Duodenal mucosa (tissue), 2 donors: Measurements from ENCODE around the gene MRPL27.

ENCODE experiments used
- H3K27ac ChIP-seq: one replicate; pipeline ENCODE4 v1.7.0; 2013; ENCODE audit warnings: low read depth, low read length
- H3K27me3 ChIP-seq, 2 donors: one replicate each; pipeline ENCODE4 v1.7.0; 2013; ENCODE audit warnings: low read length in 2 of 2, control low read depth in 1 of 2; ENCODE audit not compliant: insufficient read depth in 2 of 2, control insufficient read depth in 1 of 2
- H3K36me3 ChIP-seq, 2 donors: one replicate each; pipeline ENCODE4 v1.7.0; 2013; ENCODE audit warnings: low read length in 2 of 2, control low read depth in 1 of 2; ENCODE audit not compliant: insufficient read depth in 2 of 2, control insufficient read depth in 1 of 2
- H3K4me1 ChIP-seq, 2 donors: one replicate each; pipeline ENCODE4 v1.7.0; 2013; ENCODE audit warnings: low read length in 2 of 2, control low read depth in 1 of 2; ENCODE audit not compliant: insufficient read depth in 2 of 2, control insufficient read depth in 1 of 2
- H3K4me3 ChIP-seq, 2 donors: one replicate each; pipeline ENCODE4 v1.7.0; 2013; ENCODE audit warnings: low read length in 2 of 2, low read depth in 1 of 2
- H3K9ac ChIP-seq, 2 donors: one replicate each; pipeline ENCODE4 v1.7.0; 2013; ENCODE audit warnings: low read length in 2 of 2, low read depth in 1 of 2
- H3K9me3 ChIP-seq, 2 donors: one replicate each; pipeline ENCODE4 v1.7.0; 2013; ENCODE audit warnings: low read length in 2 of 2, control low read depth in 1 of 2; ENCODE audit not compliant: control insufficient read depth in 1 of 2

Gene MRPL27

GRCh38 chr17:50354776-50355175 lies 18.2 kb downstream of the MRPL27 start:
- Histone ChIP-seq H3K36me3 (peaks cover 34 to 61% of the 10 kb centered on the region in 2 donors), H3K4me1 (no peaks in the 10 kb centered on the region), H3K27ac (no peak overlapping the region), H3K9ac (no peak overlapping the region), H3K27me3 (no peaks in the 10 kb centered on the region), H3K9me3 (no peaks in the 10 kb centered on the region), H3K4me3 (no peak overlapping the region)

- Histone ChIP-seq H3K36me3 (peaks cover 34 to 55% of the 10 kb centered on the region in 2 donors), H3K9me3 (no peaks in the 10 kb centered on the region), H3K4me3 (no peak overlapping the region), H3K4me1 (no peaks in the 10 kb centered on the region), H3K9ac (no peak overlapping the region), H3K27me3 (no peaks in the 10 kb centered on the region), H3K27ac (no peak overlapping the region)
Measured at GRCh38 chr17:50354198-50354597, 18.8 kb downstream of the MRPL27 start.

- Histone ChIP-seq H3K36me3 (peaks cover 34 to 50% of the 10 kb centered on the region in 2 donors), H3K27ac (no peak overlapping the region), H3K9ac (no peak overlapping the region), H3K9me3 (no peaks in the 10 kb centered on the region), H3K27me3 (no peaks in the 10 kb centered on the region), H3K4me1 (no peaks in the 10 kb centered on the region), H3K4me3 (no peak overlapping the region)
Measured at GRCh38 chr17:50353600-50354195, 19.3 kb downstream of the MRPL27 start.

GRCh38 chr17:50352693-50353599 lies 20.0 kb downstream of the MRPL27 start:
- Histone ChIP-seq H3K27ac (no peak overlapping the region), H3K4me3 (no peak overlapping the region), H3K4me1 (no peaks in the 10 kb centered on the region), H3K27me3 (no peaks in the 10 kb centered on the region), H3K36me3 (peaks cover 33 to 42% of the 10 kb centered on the region in 2 donors), H3K9ac (no peak overlapping the region), H3K9me3 (no peaks in the 10 kb centered on the region)

- H3K4me3 ChIP-seq: no peak overlapping the region
- H3K36me3 ChIP-seq: peaks cover 29 to 38% of the 10 kb centered on the region in 2 donors
- no peak overlapping the region for H3K9ac ChIP-seq
- no peak overlapping the region for H3K27ac ChIP-seq
- no peaks in the 10 kb centered on the region for H3K27me3 ChIP-seq
- peaks cover 6 to 8% of the 10 kb centered on the region in 2 donors for H3K4me1 ChIP-seq
- H3K9me3 ChIP-seq: no peaks in the 10 kb centered on the region
Measured at GRCh38 chr17:50352072-50352692, 20.8 kb downstream of the MRPL27 start.

- Histone ChIP-seq H3K9ac (no peak overlapping the region), H3K27ac (no peak overlapping the region), H3K36me3 (peaks cover 15 to 23% of the 10 kb centered on the region in 2 donors), H3K4me3 (no peak overlapping the region), H3K27me3 (no peaks in the 10 kb centered on the region), H3K4me1 (peaks cover 12 to 13% of the 10 kb centered on the region in 2 donors), H3K9me3 (no peaks in the 10 kb centered on the region)
Measured at GRCh38 chr17:50350733-50351132, 22.3 kb downstream of the MRPL27 start.

- peaks cover 21 to 23% of the 10 kb centered on the region in 2 donors for H3K4me1 ChIP-seq
- H3K9ac ChIP-seq: no peak overlapping the region
- H3K27ac ChIP-seq: no peak overlapping the region
- peaks cover under 1 to 8% of the 10 kb centered on the region in 2 donors for H3K36me3 ChIP-seq
- H3K4me3 ChIP-seq: no peak overlapping the region
- H3K9me3 ChIP-seq: no peaks in the 10 kb centered on the region
- H3K27me3 ChIP-seq: no peaks in the 10 kb centered on the region
Measured at GRCh38 chr17:50349243-50349600, 23.8 kb downstream of the MRPL27 start.

GRCh38 chr17:50348522-50349242 lies 24.3 kb downstream of the MRPL27 start:
- Histone ChIP-seq H3K4me3 (no peak overlapping the region), H3K27ac (no peak overlapping the region), H3K9ac (no peak overlapping the region), H3K36me3 (peaks cover 0 to 3% of the 10 kb centered on the region in 2 donors), H3K9me3 (no peaks in the 10 kb centered on the region), H3K27me3 (no peaks in the 10 kb centered on the region), H3K4me1 (peaks cover 21 to 23% of the 10 kb centered on the region in 2 donors)

GRCh38 chr17:50347894-50348291 lies 25.1 kb downstream of the MRPL27 start:
- Histone ChIP-seq H3K9me3 (no peaks in the 10 kb centered on the region), H3K36me3 (no peaks in the 10 kb centered on the region), H3K4me3 (no peak overlapping the region), H3K27ac (no peak overlapping the region), H3K9ac (no peak overlapping the region), H3K27me3 (no peaks in the 10 kb centered on the region), H3K4me1 (peaks cover 21 to 23% of the 10 kb centered on the region in 2 donors)
